Uterus (tissue), 2 donors: Measurements from ENCODE around the gene ARHGEF16.

Experiments
- CTCF ChIP-seq, 4 experiments: fragments of 200-600 bp in 2 of 4; fragments of 450-650 bp in 2 of 4; sonication (generic) in 2 of 4; IDR thresholded peaks; one replicate each; pipeline ENCODE4 v1.5.1; 2016 to 2019; ENCODE audit warnings: antibody characterized with exemption in 4 of 4, mild to moderate bottlenecking in 2 of 4, moderate library complexity in 1 of 4
- POLR2A ChIP-seq, 2 donors: fragments of 450-650 bp; IDR thresholded peaks; one replicate each; pipeline ENCODE4 v1.6.1; 2016; ENCODE audit warnings: antibody characterized with exemption in 2 of 2, mild to moderate bottlenecking in 1 of 2, moderate library complexity in 1 of 2

GRCh38 chr1:3492545-3493246 is 38.2 kb downstream of the ARHGEF16 start:
- TF ChIP-seq CTCF (IDR thresholded peaks at IDR 0.05) (no peak), POLR2A (IDR thresholded peaks at IDR 0.05) (no peak)
